RPMI7951 (cell line): ENCODE data around the gene CASKIN2. TPM values are rescaled to one million over a fixed set of nuclear protein-coding genes. Genes with fewer than 3 reads are reported as not detected.
"Not testable (repeated sequence)": the region's sequence is repeated elsewhere in the genome, so short reads cannot be mapped to it uniquely, and the experiment has no call there.

Source experiments
- DNase-seq: peaks from one replicate; pipeline ENCODE4 v3.0.0-alpha.2; 2012; ENCODE audit warnings: low read depth
- total RNA-seq: library from RNA; depleted of rRNA; stranded (reverse); fragments of >200 nt; shearing (Covaris generic); gene quantifications from 2 replicates; pipeline ENCODE4 v1.2.3, GENCODE V29; 2014

Gene CASKIN2
- total RNA-seq, 1 experiment from 2014 or later, result 4.2 TPM

DNA sequence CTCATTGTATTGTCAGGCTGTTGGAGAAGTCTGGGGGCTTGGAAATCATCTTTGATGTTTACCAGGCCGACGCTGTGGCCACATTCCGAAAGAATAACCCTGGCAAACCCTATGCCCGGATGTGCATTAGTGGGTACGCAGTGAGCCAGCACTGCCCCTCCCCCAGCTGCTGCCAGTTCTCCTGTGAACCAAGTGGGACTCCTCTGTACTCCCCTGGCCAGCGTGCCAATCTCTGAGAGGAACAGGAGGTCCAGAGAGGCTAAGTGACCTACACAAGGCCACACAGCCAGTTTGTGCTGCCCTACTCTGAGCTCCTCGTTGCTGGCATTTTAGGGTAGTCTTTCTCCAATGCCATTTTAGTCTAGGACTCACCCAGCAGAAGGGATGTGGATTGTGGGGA is 8.3 kb upstream of the CASKIN2 start:
- no peak for DNase-seq

DNA sequence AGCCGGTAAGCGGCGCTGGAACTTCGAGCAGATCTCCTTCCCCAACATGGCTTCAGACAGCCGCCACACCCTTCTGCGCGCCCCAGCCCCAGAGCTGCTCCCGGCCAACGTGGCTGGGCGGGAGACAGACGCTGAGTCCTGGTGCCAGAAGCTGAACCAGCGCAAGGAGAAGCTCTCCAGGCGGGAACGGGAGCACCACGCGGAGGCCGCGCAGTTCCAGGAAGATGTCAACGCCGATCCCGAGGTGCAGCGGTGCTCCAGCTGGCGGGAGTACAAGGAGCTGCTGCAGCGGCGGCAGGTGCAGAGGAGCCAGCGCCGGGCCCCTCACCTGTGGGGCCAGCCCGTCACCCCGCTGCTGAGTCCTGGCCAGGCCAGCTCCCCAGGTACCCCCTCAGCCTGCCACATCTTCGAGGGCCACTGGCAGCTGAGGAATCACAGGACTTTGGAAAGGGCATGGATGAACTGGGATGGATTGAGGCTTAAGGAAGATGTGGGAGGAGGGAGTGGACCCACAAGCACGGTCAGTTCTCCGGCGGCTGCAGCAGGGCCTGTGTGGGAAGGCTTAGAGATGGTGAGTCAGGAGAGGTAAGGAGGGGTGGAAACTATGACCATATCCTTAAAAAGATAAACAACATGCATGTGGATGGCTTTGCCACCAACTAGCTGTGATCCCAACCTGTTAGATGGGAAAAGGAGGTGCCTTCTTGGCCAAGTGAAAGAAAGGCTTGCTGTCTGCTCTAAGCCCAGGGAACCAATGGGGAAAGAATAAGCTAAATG is 6.8 kb upstream of the CASKIN2 start:
- no peak for DNase-seq

DNA sequence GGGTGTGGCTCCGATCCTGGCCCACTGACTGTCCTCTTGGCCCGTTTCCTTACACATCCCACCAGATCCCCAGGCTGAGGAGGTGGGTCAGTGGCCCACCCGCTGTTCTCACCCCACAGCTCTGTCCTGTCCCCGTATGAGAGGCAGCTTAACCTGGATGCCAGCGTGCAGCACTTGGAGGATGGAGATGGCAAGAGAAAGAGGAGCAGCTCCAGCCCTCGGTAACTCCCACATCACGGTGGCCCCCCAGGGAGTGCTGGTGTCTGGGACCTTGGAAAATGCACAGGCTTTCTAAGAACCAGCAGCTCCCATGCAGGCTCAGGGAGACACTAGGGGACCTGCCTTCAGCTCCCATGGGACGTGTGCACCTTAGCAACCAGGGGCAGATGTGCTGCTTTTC is 6.0 kb upstream of the CASKIN2 start:
- no peak for DNase-seq

DNA sequence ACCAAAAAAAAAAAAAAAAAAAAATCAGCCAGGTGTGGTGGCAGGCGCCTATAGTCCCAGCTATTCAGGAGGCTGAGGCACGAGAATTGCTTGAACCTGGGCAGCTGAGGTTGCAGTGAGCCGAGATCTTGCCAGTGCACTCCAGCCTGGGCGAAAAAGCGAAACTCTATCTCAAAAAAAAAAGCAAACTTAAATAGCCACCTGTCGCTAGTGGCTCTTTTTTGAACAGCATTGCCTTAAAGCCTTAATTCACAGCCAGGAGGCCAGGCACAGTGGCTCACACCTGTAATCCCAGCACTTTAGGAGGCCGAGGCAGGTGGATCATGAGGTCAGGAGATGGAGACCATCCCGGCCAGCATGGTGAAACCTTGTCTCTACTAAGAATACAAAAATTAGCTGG is 5.1 kb upstream of the CASKIN2 start:
- DNase-seq, result not testable (repeated sequence)

DNA sequence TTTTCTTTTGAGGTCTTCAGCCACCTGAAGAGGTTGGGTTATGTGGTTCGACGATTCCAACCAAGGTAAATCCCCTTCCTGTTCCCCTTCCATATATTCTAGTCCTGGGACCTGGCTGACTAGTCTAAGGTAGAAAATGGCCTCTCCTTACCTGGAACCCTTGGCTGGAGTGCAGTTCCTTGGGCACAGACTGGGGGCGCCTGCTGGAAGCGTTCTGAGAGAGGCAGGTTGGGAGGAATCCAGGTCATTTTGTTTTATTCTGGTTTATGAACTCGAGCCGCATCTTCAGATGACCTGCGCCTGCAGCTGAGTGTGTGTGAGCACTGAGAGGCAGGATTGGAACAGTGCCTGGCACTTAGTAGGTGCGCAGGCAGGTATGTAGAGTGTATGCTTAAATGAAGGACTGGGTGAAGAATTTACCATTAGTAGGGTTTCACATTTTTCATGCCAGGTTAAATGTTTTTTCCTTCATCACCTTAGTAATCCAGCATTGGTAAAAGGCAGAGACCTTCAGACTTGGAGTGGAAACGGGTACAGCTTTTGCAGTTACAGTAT is 3.7 kb upstream of the CASKIN2 start:
- DNase-seq, result no peak

DNA sequence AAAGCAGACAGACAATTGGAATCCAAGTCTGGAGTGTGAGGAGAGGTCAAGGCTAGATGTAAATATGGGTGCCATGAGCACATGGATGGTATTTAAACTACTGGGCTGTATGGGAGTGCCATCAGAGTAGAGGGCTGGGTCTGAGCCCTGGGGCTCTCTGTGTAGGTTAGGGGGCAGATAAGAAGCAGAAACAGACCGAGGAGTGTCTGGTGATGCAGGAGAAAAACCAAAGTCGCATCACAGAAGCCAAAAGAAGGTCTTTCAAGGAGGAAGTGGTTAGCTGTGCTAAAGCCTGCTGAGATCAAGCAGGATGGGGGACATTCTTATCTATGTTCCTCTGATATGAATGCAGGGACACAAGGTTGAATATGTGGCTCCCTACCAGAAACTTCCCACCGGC is 2.9 kb upstream of the CASKIN2 start:
- DNase-seq, result no peak

DNA sequence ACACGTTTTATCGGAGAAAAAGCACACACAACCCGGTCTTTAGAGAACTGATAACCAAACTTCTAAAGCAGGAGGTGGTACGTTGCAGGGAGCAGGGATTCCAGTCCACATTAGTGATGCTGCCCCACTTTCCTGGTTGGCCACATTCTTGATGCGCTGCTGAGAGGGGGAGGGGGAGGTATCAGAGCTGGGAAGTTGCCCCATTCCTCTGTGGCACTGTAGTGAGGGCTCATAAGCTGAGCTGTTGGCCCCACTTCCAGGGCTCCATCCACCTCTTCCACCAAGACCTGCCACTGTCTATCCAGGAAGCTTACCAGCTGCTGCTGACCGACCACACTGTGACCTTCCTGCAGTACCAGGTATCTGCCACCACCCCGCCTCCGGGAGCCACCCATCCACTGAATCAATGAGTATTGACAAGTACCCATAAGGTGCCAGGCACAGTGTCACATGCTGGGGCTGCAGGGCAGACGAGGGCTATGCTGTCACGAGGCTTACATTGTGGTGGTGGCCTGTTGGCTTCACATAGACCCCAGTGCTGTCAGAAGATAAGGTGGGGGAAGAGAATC is 2.0 kb upstream of the CASKIN2 start:
- no peak for DNase-seq

DNA sequence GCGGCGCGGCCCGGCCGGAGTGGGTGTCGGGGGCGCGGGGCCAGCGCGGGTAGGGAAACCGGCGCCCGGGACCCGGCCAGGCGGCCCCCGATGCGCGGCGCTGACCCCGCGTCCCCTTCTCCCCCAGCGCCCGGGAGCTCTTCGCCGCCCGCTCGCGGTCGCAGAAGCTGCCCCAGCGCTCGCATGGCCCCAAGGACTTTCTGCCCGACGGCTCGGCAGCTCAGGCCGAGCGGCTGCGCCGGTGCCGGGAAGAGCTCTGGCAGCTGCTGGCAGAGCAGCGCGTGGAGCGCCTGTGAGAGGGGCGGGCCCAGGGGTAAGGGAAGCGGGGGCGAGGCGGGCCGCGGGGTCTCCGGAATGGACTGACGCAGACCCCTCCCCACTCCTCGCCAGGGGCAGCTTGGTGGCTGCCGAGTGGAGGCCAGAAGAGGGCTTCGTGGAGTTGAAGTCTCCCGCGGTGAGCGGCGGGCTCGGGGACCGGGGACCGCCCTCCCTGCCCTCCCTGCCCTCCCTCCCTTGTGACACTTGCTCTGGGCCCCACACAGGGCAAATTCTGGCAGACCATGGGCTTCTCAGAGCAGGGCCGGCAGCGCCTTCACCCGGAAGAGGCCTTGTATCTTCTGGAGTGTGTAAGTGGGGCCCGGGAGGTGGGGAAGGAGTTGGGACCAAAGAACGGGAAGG is 1.4 kb upstream of the CASKIN2 start:
- DNase-seq, result peak; percentile 21

DNA sequence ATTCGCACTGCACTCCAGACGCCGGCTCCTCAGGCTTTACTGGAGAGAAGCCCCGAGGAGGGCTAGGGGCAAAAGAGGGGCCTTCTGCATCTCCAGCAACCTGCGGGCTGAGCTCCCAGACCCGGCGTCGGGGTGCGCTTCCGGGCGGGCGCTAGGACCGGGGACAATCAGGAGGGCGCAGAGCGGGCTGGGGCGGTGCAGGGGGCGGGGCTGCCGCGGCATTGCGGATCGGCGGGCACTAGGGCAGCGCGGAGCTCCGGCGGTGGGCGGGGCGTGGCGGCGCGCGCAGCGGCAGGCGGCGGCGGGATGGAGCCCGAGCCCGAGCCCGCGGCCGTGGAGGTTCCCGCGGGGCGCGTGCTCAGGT is 900 bp upstream of the CASKIN2 start, which contains the start of gene TSEN54:
TSS of gene TSEN54 (plus strand) at position 274 of the 364 bp plus-strand sequence. CDS start at position 307, 33 bp downstream.
- peak; percentile 80 for DNase-seq

DNA sequence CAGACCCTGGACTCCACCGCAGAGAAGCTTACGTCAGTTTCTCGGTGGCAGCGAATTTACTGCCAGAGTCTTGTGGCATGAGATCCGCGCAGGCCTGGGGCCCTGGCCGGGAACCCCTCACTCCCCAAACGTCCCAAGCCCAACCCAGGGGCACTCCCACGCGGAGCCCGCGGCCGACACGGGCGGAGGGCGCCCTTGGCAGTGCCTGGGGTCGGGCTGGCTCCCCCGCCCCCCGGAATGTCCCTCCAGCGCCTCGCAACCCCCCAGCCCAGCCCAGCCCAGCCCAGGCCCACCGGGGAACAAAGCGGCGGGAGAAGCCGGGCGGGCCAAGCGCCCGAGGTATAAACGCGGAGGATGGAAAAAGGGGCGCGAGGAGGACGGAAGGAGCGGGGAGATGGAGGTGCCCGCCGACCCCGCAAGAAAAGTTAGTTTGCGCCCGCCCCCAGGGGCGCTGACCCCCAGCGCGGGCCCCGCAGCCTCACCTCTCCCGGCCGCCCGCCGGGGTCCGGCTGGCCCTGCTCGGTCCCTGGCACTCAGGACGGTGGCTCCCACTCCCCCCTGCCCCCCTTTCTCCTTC is 330 bp downstream of the CASKIN2 start:
- peak; percentile 16 for DNase-seq

DNA sequence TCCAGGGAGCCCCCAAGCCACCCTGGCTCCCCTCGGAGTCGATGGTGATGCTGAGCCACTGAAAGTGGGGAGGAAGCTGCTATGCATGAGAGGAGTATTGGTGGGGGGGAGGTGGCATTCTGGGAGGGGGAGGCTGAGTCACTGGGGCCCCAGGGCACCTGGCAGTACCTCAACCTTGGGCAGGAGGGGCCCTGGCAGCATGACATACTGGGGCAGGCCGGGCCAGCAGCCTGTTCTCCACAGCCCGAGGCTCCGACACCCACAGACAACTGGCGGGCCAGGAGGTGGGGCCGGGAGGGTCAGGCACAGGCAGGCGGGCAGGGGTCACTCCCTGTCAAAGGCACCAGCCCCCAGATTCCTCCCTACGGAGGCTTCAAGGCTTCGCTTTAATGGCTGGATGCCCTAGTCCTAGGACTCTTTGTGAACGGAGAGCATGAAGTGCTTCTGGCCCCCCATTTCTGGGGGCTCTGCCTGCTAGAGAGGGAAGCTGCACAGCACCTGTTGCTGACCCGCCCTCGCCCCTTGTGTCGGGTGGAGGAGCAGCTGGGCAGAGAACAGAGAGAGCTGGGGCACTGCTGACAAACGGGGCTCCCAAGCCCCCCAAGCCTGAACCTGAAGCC is 928 bp downstream of the CASKIN2 start:
- DNase-seq, result peak; percentile 68

DNA sequence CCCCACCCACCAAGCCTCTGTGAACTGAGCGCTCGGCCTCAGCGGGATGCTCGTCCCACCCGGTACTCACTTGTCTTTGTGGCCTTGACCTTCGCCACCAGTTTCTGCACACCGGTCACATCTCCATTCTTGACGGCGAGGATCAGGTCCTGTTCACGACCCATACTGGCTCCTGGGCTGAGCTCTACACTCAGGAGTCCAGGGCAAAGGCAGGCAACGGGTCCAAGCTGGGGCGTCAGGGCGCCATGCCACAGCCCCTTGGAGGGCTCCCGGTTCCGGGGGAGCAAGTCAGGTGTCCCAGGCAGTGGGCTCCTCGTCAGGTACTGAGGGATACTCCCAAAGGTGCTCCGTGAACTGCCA is 1.7 kb downstream of the CASKIN2 start:
- no peak for DNase-seq

DNA sequence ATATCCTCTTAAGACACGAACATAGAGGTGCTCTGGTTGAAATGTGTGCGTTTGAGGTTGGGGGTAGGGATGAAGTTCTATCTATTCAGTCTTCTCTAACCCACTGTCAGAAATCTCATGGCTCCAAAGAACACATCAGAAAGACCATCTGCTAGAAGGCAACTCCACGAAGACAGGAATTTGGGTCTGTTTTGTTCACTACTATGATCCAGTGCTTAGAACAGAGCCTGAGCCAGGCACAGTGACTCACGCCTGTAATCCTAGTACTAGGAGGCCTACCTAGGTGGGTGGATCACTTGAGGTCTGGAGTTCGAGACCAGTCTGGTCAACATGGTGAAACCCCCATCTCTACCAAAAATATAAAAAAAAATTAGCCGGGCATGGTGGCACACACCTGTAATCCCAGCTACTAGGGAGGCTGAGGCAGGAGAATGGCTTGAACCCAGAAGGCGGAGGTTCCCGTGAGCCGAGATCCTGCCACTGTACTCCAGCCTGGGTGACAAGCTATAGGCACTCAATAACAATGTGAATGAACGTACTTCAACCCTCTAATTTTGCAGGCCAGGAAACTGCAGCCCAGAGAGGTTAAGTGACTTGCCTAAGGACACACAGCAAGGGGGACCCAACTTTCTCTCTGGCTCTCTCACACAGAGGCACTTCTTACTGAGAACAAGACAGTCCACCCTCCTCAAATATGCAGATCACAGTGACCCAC is 2.3 kb downstream of the CASKIN2 start:
- DNase-seq, result no peak

DNA sequence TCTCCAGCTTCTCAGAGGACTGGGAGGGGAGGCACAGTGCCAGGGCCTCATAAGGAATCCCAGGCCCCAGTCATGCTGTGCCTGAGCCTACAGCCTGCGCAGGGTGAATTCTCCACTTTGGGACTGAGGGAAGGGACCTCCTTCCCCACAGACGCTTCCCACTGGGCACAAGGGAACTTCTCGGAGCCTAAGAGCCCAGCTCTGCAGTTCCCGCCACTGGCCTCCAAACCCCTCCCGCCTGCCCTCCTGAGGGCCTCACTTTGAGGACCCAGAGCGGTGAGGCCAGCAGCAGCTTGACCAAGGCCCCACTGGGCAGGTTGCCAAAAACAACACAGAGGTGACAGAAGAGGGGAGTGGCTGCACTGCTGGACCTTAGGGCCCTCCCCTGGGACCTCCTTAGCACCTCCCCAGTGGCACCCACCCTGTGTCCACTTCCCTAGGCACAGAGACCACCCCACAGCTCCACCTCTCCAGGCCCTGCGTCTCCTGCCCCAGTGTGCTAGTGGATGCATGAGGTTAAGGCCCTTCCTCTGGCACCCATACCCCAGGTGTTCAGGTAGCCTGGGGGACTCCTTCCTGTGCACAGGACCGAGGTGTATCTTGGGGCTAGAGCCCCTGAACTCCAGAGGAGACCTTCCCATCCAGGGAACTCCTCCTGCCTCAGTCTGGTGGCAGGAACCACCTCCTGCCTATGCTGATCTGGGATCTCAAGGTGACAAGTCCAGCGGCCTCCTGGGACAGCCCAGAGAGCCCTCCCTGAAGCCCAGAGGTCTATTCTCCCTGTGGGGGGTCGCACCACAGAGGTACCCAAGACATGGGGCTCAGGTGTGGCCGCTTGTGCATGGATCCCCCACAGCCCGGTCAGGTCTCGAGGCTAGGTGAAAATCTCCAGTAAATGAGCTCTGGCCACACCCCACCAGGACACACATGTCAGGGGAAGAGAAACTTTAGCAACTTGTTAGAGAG is 3.4 kb downstream of the CASKIN2 start:
- DNase-seq, result no peak

DNA sequence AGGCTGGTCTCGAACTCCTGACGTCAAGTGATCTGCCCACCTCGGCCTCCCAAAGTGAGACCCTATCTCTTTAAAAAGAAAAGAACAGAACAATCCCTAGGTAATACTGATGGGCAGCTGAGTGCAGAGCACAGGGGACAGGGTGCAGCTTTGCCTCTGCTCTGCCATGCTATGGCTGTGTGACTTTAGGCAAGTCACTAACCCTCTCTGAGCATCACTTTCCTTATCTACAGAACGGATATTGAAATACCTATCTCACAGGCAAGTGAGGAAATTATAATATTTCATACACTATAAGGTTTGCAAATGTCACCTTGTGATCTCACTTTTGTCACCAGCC is 4.1 kb downstream of the CASKIN2 start:
- DNase-seq, result no peak

DNA sequence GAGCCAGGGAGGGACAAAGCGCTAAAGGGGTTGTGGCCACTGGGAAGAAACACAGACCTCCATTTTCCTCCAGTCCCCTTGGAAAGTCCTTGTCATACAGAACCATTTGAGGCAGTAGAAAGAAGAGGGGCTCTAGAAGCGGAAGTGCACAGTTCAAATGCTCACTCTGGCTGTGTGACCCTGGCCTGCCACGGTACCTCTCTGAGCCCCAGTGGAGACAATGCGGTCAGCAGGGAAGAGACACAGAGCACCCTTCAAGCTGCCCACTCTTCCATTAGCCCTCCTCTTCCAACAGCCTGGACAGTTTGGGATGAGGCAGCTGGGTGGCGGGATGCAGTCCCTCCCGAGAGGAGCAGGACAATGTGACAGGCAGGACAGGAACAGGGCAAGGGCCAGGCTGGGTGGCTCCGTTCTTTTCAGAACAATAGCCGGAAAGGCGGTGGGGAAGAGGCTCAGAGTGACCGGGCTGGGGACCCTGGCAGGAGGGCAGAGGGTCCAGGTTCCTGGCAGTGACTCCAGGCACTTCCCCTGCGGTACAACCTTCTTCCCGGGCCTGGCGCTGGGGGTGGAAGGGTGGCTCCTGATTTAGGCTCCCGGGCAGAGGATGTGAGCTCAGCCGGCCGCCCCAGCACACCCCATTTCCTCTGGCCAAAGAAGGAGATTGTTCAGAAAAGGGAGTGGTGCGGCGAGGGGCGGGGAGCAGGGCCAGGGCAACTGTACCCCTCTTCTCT is 5.6 kb downstream of the CASKIN2 start:
- DNase-seq, result no peak

DNA sequence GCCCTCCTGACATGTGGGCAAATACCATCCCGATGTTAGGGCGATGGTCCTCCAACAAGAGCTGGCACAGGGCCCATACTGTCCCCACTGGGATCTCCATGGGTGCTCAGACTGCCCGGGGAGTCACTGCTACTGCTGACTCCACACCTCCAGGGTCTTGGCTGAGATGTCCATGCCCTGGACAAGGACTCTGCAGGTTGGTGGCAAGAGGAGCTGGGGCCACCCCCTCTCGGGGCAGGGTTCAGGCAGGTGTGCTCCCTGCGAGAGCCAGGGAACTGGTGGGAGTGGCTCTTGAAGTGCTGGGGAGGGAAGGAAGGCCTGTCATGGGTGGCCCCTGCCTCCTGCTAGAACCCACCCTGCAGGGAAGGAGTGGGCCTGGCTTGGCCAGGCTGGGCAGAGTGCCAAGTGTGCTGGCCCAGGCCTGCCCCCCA is 6.4 kb downstream of the CASKIN2 start:
- DNase-seq, result no peak

DNA sequence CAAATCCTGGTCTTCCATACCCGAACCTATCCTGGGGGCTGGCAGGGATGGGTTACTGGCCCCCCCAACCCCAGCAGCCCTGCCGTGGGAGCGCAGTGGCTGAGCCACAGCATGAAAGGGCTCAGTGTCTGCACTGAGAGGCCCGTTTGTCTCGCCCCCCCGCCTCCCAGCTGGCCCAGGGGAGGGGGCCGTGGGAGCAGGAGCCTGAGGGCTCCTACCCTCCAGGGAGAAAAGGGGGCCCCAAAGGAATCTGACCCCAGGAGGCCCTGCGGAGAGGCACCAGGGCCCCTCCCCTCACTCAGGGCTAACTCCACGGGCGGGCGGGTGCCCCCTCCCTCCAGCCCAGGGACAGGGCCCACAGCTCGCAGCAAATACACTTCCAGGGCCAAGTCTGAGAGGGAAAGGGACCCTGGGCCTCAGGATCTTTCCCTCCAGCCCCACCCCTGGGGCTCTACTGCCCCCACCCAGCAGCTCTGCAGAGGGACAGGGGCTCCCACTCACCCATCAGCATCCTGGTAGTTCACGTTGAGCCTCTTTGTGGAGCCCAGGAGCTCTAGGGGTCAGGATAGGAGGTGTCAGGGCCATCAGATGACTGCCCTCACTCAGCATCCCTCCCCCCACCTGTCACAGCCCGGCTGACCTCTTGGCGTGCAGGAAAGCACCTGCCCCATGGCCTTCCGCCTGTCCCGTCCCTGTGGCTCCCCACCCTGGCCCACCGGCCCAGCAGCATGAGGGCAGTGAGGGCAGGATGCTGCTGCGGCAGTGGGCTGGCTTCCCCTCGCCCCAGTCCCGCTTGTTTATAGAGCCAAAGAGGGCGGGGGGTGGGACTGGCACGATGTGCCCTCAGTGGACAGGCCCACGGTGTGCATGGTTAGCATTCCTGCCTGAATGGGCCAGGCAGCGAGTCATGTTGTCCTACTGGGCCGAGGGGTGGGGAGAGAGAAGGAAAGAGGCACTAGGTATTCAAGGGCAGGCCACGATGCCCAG is 7.3 kb downstream of the CASKIN2 start:
- DNase-seq, result no peak
